Stimulated activated CD4-positive, alpha-beta T cell treated with anti-CD3 and anti-CD28 coated beads, Interleukin-12 subunit alpha, Interleukin-12 subunit beta, amount 100 ng/mL, for 4 hours (primary cell): ENCODE results near the gene SLC7A14.

Experiments
- DNase-seq: peaks from one replicate; pipeline ENCODE4 v3.0.0-alpha.2; 2020

The SLC7A14 gene

DNA sequence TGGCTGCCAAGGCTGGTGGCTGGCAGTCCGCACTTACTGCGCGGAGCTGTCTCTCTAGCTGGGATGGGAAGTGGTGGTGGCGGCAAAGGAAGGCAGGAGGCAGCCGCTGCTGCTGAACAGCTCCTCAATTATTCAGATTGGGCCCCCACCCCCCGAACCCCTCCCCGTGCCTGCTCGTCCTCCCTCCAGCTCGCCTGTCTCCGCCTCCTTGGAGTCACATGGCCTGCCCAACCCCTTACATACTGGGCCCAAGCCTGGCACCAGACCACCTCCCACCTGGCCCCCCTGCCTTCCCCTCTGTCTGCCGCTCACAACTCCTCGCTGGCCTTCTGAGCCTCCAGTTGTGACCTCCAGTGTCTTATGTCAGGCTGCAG, at the start of gene SLC7A14:
Gene SLC7A14, minus strand, starts transcription at position 139 of the 374 bp plus-strand sequence. CDS start 59,139 bp downstream, outside the sequence.
- DNase-seq, result no peak

DNA sequence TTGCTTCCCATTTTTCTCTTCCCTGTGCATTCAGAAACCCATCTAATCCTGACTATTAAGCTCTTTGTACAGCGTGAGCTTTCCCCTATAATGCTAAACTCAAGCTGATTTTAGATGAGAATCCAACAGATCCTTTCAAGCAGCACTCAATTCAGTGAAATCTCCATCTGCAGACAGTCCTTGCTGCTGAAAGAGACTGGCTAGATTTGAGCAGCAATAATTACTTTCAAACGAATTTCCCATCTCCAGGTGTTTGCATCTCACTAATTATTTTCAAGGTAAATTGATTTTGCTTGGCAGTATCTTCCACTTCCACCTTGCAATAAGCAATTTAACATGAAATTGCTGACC, 49.5 kb upstream of the SLC7A14 start:
- DNase-seq, result no peak

DNA sequence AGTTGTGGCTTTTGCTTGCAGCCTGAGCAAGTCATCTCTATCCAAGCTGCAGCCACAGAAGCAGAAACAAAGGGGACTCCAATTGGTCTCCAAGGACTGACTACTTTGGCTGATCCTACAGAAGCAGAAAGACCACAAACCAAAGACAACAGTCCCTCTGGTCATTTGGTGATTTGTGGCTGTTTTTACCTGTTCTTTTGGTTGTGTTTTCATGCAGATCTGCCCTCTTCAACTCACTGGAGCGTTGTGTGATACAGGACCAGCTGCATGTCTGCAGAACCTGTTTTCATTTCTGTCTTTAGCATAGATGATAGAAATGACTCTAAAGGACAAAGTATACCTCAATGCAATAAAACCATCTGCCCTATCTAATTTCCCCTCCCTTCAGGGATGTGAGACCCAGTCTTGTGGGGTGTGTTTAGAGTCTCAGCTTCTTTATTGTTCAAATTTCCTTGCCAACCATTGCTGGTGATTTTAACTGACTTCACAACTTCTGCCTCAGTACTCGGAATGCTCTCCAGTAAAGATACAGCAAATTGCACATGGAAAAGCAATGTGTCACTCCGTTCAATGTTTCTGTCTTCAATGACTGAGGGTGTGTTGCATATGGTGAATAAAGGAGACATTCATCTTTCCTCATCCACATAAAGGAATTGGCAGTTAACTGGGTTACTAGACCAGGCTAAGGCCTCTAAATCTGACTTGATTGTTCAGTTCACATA, 48.9 kb upstream of the SLC7A14 start:
- DNase-seq, result no peak

DNA sequence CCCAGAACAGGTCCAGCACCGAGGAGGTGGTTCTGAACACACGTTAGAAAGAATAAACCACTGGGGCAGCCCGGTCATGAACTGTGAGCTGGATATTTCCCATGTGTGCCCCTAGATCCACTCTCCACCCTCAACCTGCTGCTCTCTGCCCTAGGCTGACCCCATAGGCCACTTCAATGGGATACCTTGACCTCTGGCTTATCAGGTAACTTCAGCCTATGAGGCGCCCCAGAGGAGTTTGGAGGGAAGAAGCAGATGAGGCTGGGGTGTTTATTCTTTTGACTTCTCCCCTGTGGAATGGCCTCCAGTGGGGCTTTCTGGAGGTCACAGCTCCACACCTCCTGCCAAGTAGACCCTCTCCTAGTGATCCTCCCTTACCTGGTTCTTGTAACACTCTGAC, 47.7 kb upstream of the SLC7A14 start:
- DNase-seq, result no peak

DNA sequence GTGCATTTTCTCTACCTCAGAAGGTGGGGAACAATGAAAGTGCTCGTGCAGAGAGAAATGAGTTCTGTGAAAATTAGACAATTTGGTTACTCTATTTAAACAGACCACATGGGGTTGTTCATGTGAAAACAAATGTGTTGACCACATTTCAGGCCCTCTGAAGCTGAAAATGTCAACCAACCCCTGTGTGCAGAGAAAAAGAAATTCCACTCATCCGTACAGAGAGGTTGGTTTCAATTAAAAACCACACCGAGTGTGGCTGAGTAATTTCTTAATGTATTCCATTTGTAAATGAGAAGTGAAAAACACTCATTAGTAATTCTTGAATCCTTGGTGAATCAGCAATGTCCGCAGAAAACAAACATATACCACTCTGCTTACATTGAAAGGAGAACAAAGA, 46.9 kb upstream of the SLC7A14 start:
- DNase-seq, result no peak

DNA sequence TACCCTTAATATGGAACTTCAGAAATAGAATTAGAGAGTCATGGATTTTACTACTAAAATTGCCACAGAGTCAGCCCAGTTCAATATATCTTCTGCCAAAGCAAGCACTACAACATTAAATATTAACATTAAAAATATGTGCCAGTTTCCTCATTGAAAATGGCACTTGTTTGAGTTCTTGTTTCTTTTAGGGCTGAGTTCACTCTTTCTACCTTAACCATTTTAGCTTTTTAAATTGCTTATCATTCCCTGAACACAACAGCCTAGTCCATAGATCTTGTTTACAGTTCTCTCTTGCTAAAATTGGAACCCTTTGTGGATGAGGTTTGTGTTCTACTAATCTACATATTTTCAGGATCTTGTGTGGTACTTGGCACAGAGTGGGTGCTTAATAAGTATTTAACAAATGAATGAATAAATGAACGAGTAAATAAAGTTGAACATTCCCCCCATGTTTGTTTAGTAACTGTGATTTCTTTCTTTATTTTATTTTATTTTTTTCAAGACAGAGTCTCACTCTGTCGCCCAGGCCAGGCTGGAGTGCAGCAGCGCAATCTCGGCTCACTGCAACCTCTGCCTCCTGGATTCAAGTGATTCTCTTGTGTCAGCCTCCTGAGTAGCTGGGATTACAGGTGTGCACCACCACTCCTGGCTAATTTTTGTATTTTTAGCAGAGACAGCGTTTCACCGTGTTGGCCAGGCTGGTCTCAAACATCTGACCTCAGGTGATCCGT, 46.0 kb upstream of the SLC7A14 start:
- no peak for DNase-seq

DNA sequence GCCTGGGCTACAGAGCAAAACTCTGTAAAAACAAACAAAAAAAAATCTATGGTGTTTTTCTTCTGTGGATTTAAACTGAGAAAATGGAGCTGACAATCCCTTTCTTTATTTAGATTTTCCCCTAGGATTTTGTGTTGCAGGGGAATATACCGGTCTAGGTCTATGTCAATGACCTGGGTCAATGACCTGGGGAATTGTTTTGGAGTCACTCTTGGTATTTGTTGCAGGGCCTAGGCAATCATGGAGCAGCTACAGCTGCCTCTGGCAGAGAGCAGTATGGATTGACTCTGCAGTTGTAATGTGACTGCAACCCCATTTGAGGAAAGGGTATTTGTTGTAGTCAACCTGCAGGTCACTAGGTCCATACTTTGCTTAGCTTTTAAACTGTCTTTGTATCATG, 37.6 kb upstream of the SLC7A14 start:
- no peak for DNase-seq

DNA sequence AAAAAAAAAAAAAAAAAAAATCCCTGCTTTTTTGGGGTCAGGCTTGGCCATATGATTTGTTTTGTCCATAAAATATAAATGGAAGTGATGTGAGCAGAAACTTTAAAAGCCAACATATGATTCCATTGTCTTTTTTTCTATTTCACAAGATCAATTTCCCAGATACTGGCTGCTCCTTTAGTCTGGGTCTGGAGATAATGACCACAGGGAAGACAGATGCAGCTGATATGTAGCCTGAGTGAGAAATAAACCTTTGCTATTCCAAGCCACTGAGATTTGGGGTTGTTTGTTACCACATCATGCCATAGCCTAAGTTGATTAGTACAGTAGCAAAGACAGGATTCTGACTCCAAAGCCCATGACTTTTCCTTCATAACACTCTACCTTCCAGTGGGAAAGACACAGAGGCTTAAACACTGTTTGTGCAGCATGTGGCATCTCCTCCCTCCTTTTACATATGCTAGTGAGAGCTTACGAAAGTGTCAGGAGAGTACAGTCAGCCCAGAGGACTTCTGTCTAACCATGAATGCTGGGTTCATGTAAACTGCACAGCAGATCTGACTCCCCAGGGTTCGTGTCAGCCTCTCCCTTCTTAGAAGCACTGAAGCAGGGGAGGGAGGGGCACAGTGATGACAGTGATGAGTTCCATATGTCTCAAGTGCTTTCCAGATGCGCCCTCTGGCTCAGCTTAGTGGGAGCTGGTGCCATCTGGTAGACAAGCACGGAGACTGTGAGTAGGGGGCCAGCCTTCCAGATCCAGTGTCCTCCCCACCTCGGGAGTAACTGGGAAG, 36.7 kb upstream of the SLC7A14 start:
- DNase-seq, result no peak

DNA sequence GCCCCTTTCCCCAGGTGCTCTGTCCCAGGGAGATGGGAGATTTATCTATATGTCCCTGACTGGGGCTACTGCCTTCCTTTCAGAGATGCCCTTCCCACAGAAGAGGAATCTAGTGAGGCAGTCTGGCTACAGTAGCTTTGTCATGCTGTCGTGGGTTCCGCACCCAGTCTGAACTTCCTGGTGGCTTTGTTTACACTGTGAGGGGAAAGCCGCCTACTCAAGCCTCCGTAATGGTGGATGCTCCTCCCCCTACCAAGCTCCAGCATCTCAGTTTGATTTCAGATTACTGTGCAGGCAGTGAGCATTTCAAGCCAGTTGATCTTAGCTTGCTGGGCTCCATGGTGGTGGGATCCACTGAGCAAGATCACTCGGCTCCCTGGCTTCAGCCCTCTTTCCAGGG, 35.4 kb upstream of the SLC7A14 start:
- DNase-seq, result no peak

DNA sequence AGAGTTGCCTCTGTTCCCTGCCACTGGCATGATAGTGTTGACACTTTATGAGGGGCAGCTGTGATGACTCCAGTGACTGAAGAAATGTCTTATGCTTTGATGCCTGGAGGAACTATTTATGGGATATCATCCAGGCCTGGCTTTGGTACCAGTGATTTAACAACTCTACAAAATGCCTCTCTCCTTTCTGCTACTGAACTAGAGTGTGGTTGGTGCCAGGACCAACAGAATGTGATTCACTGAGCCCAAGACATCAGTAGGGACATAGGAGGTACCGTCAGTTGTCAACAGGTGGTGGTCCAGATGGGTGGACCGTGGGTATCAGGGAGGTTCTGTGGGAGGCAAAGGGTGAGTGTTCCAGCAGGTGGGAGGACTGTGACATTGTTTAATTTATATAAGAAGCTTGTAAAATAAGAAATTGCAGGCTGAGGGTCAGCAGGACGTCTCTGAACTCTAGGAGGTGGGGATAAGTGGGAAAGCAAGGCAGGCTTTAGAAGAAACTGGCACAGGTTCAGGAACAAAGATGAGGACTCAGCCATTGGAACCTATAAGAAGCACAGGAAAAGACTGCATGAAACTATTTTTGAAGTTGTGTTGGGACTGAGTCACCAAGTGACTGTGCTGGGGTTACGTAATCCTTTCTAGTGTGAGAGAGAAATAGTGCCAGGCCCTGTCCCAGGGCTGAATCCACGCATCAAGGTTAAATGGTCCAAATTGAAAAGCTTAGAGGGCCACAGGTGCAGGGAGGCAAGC, 28.5 kb upstream of the SLC7A14 start:
- no peak for DNase-seq

DNA sequence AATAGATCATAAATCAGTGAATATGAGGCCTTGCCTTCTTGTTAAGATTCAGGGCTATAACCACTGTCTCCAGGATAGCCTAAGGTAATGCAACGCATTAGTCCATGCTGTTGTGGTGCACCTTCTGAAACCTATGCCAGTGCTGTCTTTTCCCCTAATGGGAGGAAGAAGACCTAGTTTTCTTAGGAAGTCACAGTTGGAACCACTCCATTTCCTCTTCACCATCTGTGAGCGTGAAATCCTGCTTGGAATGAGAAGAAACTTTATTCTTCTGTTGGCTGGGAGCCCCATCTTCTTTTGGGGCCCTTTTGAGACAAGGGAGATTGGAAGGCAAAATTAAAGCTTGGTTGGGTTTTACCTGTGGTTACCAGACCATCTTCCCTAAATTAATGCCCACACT, 25.9 kb upstream of the SLC7A14 start:
- DNase-seq, result no peak

DNA sequence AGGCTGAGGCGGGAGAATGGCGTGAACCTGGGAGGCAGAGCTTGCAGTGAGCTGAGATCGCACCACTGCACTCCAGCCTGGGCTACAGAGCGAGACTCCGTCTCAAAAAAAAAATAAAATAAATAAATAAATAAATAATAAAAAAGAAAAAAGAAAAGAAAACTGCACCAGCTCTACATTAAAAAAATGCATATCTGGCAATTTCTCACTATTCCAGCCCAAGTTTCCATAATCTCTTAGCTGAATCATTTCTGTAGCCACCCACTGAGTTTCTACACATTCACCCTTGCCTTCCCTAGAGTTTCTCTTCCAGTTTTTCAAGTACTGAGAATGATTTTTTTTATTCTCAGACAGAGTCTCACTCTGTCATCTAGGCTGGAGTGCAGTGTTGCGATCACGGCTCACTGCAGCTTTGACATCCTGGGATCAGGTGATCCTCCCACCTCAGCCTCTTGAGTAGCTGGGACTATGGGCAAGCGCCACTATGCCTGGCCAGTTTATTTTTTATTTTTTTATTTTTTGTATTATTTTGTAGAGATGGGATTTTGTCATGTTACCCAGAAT, 24.5 kb upstream of the SLC7A14 start:
- no peak for DNase-seq

DNA sequence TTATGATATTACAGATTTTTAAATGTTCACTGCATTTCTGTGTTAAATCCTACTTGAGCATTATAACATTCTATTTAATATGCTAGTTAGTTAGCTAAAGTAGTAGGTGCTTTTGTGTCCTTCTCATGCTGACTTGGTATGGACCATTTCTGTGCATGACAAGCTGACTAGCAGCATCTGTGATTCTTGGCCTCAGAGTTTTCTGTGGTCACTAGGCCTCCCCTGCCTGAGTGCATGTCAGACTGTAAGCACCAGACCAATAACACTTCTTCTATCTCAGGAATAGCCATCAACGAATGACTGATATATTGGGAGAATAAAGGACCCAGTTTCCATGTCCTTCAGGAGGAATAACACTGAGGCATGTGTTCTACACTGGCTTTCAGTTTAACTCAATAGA, 22.6 kb upstream of the SLC7A14 start:
- no peak for DNase-seq

DNA sequence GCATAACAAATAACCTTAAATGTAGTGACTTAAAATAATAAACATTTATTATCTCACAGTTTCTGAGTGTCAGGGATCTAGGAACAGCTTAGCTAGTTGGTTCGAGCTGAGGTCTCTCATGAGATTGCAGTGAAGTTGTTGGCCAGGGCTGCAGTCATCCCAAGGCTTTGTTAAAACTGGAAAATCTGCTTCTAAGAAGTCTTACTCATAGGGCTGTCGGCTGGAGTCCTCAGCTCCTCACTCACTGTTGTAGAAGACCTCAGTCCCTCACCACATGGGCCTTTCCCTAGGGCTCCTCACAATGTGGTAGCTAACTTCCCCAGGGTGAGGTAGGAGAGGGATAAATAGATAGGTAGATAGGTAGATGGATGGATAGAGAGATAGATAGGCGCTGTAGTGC, 20.8 kb upstream of the SLC7A14 start:
- DNase-seq, result no peak

DNA sequence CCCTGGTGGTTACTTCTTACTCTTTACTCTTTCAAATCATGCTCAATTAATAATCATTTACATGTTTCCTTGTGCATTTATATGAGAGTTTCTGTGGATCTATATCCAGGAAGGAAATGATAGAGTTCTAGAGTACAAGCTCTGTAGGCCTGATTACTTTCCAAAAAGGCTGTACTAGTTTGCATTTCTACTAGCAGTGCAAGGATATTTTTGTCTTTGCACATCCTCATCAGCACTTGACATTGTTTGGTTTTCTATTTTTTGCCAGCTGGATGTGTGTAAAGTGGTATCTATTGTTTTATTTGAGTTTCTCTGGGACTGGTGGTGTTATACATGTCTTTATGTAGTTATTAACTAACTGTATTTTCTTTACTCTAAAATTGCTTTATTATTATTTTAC, 19.6 kb upstream of the SLC7A14 start:
- DNase-seq, result no peak

DNA sequence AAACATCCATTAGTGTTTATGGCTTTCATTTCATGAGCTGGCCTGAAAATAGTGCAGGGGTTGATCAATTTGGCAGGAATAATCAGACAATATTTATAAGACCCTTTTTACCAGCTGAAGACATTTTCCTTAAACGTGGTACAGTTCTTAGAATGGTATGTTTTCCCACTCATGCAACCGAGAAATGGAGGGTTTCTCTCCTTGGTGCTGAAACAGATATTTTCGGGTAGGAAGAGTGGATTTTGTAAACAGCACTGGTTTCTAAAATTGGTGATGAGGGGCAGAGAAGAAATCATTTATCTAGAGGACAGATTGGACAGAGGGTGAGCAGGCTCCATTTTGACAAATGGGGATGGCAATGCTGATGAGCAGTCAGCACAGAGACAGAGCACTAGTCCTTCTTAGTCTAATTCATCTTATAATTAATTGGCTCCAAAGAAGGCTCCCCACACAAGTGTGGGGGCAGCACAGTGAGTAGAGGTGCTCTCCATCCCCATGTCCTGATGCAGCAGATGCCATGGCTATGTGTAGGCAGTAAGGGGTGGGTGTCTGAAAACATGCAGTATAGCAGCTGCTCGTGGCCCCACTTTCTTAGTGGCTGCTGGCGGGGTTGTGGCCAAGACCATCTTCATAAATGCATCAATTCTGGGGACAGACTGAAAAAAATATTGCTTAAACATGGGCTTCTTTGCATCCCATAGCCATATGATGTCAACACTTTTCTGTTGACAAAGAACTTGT, 18.1 kb upstream of the SLC7A14 start:
- DNase-seq, result no peak

DNA sequence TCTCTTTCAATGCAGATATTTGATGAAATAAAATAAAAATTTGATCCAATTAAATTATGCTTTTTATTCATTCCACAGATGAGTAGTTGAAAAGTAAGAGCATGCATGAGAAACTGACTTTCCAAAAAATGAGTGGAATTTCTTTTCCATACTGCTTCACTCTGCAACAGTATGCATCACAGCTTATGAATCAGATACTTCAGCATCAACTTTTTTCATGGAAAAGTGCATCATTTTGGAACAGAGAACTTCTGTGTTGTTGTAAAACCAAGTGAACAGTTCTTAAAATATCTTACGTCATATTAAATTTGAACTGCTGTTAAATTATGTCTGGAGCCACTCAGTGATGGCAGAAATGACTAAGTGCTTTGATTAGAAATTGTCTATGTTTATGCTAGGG, 16.7 kb upstream of the SLC7A14 start:
- DNase-seq, result no peak

DNA sequence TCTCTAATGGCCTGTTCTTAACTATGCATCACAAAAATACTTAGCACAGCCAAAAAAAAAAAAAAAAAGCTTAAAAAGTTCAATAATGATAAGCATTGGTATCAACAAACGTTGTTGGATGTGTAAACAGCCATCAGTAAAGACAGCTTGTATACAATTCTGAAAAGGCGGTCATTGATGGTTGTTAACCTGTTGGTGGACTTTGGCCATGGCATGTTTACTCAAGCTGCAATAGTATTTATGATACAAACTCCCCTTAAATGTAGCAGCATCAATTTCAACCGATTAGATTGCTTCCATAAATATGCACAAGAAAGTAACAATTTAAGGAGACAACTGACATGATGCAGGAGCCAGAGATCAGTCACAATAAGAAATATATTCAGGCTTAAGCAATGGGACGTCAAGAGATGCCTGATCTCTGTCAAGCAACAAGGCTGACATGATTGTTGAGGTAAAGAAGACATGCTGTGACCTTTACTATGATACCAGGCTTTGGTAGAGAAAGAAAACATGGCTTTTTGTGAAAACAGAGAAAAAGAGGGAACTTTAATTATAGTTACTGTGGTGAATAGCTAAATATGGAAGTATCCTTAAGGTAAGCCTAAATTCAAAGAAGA, 14.2 kb upstream of the SLC7A14 start:
- DNase-seq, result no peak

DNA sequence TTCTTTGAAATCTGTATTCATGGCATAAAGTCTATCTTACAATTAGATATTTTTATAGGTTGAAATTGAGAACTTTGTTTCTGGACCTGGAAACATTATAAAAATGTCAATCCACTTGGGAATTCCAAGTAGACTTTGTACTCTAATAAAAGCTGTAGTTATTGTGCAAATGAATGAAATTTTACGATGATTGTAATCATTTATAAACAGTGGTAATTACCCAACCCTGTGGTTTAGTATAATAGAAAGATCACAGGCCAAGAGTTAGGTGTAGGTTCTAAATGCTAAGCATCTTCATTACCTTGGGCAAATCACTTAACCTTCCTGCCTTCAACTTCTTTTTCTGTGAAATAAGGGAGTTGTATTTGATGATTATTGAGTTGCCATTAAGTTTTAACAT, 13.2 kb upstream of the SLC7A14 start:
- DNase-seq, result no peak

DNA sequence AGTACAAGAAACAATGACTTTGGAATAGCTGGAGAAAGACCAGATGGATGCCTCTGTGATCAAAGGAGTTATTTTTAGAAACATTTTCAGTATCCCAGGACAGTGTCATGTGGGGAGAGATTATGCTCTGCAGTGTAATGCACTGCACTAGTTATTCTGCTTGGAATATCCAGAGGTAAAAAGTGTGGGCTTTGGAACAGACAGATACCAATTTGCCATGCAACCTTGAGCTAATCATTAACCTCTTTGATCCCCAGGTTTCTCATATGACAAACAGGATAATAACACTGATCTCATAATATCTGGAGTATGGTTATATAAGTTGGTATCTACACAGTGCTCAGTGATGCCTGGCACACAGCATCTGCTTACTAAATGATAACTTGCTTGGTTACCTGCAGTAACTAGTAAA, 12.2 kb upstream of the SLC7A14 start:
- no peak for DNase-seq

DNA sequence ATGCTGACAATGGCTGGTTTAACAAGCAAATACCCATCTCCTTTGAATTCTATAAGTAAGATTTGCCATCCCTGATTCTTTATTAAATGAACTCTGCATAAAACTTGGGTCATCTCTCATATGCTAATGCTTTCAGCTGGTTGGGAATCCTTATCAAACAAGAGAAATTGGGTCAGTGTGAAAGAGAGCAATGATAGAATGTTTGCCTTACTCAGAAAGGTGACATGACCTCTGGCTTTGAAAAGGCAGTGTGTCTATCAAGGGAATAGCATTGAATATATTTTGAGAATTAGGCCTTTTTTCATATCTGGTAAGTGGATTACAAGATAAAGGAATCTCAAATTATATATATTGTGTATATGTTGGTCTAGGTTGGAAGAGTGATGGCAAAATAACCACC, 8.7 kb upstream of the SLC7A14 start:
- no peak for DNase-seq

DNA sequence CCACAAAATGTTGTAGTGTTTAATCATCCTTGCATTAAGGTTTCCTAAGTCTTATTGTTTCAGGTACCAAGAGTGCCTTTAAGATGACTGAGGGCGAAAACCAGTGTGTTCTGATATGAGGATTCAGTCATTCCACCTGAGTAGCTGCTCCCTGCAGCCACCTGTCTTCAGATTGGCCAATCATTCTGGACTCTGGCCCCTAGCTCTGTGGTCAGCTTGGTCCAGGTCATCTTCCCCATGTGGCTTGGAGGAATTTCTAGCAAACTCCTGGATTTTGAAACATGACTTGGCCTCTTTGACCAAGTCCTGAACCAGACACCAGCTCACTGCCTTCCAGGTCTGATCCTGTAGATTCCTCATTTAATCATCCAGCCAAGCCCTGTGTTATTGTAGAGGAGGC, 7.8 kb upstream of the SLC7A14 start:
- no peak for DNase-seq
